IPS-NIHi11 (cell line): Measurements from ENCODE around the gene RNF115.
"Not testable (repeated sequence)": the region's sequence is repeated elsewhere in the genome, so short reads cannot be mapped to it uniquely, and the experiment has no call there.

Experiments
- DNase-seq: peaks from one replicate; pipeline ENCODE4 v3.0.0; 2012; ENCODE audit warnings: mixed read lengths, low spot score

Gene RNF115

GRCh38 chr1:145730467-145730866, 93.4 kb downstream of the RNF115 start:
- DNase-seq, result no peak

GRCh38 chr1:145729666-145730436, 94.0 kb downstream of the RNF115 start:
- no peak for DNase-seq

GRCh38 chr1:145729196-145729595, 94.7 kb downstream of the RNF115 start:
- no peak for DNase-seq

DNA sequence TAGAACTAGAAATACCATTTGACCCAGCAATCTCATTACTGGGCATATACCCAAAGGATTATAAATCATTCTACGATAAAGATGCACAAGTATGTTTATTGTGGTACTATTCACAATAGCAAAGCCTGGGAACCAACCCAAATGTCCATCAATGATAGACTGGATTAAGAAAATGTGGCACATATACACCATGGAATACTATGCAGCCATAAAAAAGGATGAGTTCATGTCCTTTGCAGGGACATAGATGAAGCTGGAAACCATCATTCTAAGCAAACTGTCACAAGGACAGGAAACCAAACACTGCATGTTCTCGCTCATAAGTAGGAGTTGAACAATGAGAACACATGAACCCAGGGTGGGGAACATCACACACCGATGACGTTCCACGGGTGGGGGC, 97.7 kb downstream of the RNF115 start:
- not testable (repeated sequence) for DNase-seq

DNA sequence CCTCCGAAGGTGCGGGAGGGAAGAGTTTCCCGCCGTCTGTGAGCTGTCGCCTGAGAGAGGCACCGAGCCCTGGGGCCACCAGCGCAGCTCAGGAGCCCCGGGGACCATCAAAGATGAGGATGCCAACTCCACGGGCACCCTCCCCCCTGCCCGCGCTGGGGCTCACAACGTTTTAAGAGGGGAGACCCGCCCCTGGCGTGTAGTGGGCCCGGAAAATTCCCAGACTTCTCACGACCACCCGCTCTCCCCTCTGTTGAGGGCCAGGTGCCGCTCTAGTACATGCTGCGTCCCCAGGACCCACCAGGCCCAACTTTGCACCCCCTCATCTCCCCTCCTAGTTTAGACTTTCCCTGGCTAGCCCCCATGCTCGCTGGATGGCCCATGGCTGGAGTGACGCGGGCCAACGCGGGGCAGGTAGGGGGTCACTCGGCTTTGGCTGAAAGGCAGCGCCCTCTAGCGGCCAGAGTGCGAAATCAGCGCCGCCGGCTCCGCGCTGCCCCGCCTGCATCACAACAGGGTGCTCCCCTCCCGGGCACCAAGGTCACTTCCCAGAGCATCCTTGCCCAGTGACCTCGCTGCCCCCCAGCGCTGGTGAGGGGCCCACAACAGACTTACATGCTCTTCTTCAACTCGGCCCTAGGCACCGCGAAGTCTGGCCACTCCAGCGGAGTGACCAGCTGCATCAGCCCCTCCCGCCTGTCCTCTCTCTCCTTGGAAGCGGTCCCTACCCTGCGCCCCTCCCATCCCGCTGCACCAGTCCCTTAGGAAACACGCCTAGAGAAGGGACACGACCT, 102.8 kb downstream of the RNF115 start:
- peak; percentile 87 for DNase-seq

GRCh38 chr1:145720556-145720877, 103.4 kb downstream of the RNF115 start:
- no peak for DNase-seq

DNA sequence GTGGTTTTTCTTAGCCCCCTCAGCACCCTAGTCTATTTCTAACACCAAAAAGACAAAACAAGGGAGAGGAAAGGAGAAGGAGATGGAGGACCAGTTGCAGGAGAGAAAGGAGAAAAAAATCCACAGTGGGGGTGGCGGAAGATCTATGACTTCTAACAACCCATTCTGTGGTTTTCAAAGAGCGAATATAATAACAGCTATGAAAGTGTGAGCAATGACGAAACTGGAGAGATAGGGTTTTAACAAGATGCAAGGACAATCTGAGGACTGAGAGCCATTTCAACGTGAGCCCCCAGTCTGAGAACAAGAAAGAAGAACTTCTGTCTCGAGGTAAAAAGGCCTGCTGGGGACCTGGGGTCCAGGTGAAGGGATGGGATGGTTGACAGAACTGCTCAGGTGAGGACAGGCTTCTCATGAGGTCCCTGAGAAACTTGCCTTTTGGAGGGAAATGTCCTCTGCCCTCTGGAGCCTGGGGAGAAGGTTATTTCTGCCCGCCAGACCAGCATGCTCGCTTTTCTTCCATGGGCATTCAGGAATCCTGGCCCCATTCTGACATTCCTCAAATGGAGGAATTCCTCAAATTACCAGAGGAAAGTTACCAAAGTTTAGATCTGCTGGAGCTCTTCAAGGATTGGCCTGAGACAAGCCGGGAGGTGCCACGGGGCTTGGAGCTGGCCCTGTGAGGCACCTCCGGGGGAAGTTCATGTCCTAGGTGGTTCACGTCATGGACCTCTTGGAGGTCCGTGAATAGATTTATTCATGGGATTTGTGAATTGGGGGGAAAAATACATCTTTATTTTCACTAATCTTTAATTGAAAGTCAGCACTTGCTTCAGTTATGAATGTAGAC, 104.4 kb downstream of the RNF115 start, which contains the start of gene CD160:
Gene CD160, plus strand, starts transcription at position 270 of the 850 bp plus-strand sequence. CDS start 8,829 bp downstream, outside the sequence.
- no peak for DNase-seq

DNA sequence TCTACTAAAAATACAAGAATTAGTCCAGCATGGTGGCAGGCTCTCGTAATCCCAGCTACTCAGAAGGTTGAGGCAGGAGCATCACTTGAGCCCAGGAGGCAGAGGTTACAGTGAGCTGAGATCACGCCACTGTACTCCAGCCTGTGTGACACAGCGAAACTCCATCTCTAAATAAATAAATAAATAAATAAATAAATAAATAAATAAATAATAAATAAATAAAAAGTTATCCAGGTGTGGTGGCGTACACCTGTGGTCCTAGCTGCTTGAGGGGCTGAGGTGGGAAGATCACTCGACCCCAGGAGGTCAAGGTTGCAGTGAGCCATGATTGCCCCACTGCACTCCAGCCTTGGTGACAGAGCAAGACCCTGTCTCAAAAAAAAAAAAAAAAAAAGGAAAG, 105.4 kb downstream of the RNF115 start:
- DNase-seq, result not testable (repeated sequence)

GRCh38 chr1:145717833-145718232, 106.1 kb downstream of the RNF115 start:
- no peak for DNase-seq

DNA sequence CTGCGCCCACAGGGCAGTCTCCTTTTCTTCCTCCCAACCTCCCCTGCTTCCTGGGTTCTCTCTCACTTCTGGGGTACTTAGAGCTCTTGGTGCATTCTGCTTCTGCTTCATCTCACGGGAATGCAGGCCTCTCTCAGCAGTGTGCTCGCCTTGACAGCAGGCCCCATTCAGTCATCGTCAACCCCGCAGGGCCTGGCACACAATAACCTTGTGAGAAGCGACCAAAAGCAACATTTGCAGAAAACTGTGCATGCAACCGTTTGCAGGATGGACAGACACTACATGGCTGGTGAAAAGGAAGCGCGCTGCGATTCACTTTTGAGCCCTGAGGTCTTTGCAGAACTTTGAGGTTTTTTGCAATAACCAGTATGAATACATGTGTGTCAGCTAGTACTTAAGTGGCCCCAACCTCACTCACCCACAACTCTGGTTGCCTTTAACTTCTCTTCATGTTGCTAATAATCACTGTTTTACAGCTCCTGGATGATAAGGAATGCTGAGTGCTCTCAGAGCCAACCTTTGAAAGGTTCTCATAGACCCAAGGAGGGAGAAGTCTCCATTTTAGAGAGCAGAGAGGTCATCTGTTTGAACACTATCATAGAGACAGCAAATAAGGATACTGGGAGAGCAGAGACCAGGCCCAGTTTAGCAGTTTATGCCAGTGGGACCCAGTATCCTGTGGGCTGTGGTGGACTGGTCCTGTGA, 107.1 kb downstream of the RNF115 start:
- DNase-seq, result no peak

DNA sequence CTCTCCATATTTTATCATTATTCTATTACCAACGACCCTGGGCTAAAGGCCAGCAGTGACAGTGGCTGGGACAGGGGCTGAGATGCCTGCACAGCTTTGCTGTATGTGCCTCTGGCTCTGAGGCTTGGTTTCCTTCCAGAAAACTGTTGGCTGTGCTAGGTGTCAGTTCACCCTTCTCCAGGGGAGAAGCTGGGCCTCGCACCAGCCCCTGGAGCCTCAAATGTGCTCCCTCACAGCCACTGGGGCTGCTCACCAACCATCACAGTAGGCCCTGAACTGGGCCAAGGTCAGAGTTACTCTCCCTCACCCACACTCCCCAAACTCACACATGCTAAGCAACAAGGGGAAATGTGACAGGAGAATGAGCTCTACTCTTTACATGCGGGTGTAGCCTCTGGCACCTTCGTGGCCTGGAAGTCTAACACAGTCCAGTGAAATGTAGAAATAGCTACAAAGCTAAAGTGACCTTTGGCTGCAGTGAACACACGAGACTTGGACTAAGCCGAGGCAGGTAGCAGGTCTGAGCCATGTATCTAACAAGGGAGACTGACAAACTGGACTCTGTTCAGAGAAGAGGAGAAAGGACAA, 109.3 kb downstream of the RNF115 start:
- no peak for DNase-seq

GRCh38 chr1:145711213-145711651, 112.7 kb downstream of the RNF115 start:
- DNase-seq, result no peak

DNA sequence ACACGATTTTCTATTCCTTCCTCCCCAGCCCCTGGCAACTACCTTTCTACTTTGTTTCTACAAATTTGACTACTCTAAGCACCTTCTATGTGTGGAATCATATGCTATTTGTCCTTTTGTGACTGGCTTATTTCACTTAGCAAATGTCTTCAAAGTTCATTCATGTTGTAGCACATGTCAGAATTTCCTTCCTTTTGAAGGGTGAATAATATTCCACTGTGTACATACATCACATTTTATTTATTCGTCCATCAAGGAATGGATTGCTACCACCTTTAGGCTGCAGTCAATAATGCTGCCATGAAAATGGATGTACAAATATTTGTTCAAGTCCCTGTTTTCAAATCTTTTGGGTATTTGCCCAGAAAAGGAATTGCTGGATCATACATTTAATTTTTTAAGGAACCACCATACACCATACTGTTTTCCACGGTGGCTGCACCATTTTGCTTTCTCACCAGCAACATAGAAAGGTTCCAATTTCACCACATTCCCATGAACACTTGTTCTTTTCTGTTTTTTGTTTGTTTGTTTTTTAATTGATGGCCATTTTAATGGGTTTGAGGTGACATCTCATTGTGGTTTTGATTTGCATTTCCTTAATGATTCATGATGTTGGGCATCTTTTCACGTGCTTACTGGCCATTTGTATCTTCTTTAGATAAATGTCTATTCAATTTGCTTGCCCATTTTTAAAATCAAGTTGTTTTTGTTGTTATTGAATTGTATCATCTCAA, 113.4 kb downstream of the RNF115 start:
- DNase-seq, result no peak

GRCh38 chr1:145708063-145708462, 115.8 kb downstream of the RNF115 start:
- no peak for DNase-seq

DNA sequence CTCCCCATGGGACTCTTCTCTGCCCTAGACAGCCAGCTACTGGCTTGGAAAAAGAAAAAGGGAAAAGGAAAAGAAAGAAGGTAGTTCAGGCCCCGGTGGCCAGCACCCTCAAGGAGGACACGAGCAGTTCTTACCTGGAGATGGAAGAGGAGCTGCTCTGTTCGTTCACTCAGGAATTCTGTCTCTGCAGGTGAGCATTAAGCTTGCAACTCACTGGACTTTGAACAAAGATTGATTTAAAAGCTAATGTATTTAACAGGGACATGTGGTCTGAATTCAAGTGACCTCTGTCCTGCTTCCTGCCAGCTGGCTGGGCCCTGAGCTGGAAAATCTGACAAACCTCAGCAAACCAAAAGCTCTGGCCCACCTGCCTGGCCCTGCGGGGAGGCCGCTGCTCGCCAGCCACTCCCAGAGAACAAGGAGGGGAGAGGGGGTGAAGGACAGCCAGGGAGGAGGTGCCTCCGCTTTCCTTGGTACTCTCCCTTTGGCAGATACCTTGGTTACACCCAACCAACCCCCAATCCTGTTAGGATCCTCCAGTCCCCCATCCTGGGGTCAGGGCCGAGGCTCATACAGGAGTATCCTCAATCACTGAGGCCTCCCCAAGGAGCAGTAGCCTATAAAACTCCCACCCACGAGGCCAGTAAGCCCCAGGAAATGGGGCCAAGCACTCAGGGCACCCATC, 116.6 kb downstream of the RNF115 start, which contains the start of gene PDZK1:
Gene PDZK1, minus strand, starts transcription at position 186 of the 685 bp plus-strand sequence. CDS start 19,347 bp downstream, outside the sequence.
- peak; percentile 50 for DNase-seq

DNA sequence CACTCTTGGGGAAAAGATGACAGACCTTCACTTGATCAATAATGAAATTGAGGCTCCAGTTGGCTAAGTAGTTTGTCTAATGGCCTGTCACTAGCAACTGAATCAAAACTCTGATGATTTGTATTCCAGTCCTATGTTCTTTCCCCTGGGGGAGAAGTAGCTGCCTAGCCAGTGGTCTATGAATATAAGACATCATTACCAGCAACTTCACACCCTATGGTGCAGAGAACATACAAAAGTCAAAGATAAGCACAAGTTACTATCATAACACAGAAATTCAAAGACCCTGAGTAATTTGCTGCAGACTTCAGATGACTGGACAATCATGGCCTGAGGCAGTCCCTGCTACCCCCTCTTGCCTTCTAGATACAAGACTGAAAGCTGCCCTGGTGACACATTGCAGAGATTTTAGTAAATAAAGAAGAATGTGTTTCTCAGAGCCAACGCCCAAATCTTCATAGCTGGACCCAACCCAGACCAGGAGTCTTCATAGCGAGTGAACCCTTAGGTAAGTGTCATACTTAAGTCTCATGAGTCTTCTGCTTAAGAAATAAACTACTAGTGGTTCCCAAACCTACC, 117.7 kb downstream of the RNF115 start:
- DNase-seq, result no peak

- DNase-seq, result no peak
These were observed 118.3 kb downstream of the RNF115 start for GRCh38 chr1:145705622-145706021.

DNA sequence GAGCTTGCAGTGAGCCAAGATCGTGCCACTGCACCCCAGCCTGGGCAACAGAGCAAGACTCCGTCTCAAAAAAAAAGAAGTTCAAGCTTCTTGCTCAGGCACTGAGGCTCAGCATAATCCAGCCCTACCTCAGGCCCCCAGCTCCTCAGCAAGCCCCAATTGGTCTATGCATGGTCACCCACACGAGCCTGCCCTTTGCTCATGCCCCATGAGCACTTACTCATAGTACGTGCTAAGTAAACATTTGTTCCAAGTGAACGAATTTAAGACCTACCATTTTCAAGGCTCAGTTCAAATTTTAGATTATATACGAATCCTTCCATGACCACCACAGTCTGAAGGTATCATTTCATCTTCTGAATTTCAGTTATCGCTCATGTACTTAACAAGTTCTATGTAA, 121.1 kb downstream of the RNF115 start:
- no peak for DNase-seq

DNA sequence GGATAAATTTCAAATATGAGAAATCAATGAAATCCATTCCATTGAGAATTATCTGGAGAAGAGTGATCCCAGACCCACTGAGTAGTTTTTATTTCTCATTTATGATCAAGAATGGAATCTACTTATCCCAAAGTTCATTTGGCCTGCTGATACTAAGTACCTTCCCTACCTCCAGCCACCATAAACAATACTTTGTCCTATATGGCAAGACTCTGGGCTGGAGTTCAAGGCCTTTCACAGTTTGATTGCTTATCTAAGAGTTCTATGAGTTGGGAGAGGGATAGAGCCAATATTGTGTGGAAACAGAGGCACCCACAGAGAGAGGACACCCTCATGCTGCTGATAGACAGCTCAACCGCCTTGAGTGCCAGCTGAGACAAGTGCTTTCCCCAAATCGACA, 121.8 kb downstream of the RNF115 start:
- no peak for DNase-seq
